NCI-H2227 treated with DMSO at 0.1 percent for 48 hours (cell line): Measurements from ENCODE around the gene GFY.
A peak's percentile ranks its signal among the peaks of the same experiment; 100 is the strongest.

ENCODE experiments used
- DNase-seq: peaks from one replicate; lab custom pipeline; 2025; lab: John Stamatoyannopoulos, UW

The GFY gene

DNA sequence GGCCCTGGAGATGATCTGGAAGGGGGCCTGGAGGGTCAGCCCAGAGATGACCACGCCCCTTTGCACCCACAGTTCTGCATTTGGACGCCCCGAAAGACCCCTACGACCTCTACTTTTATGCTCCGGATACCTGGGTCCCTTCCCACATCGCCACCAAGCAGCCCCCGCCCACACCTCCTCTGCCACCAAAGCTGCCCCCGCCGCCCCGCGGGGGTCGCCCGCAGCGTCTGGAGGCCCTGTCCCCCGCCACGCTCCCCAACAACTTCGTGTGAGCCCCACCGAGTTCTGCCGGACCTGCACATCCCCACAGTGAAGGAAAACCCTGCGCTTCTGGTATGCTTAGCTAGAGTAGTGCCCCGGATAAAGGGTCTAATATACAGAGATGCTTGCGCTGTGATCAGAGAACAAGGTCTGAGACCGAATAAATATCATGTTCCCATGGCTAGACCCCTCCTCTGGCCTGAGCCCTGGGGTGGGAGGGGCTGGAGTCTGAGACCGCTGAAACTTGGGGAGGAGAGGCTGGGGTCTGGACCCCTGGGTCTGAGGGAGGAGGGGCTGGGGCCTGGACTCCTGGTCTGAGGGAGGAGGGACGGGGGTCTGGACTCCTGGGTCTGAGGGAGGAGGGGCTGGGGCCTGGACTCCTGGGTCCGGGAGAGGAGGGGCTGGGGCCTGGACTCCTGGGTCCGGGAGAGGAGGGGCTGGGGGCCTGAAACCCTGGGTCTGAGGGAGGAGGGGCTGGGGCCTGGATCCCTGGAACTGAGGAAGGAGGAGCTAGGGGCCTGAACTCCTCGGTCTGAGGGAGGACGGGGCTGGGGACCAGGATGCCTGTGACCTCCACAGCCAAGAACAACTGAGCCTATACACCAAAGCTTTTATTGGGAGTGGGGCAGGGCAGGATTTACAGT, 3.6 kb downstream of the GFY start:
- no peak for DNase-seq

DNA sequence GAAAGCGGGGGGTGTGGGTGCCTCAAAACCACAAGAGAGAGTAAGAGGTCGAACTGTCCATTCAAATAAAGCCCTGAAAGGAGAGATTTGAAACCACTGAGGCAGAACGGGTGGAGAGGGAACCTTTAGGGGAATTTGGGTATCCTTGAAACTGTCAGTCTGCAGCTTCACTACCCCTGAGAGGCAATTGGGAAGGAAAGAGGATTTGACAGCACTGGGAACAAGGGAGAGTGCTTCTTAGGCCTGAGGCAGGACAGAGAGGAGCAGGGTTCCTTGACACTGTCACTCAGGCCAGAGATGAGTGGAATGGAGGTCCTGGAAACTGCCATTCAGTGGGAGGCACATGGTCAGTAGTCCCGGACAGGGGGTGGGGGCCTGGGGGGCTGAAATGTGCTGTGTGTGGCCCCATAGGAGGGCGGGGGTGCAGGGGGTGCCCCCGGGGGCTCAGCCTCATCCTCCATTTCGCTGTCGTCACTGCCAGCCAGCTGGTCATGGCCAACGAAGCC, 5.0 kb downstream of the GFY start:
- DNase-seq: no peak

DNA sequence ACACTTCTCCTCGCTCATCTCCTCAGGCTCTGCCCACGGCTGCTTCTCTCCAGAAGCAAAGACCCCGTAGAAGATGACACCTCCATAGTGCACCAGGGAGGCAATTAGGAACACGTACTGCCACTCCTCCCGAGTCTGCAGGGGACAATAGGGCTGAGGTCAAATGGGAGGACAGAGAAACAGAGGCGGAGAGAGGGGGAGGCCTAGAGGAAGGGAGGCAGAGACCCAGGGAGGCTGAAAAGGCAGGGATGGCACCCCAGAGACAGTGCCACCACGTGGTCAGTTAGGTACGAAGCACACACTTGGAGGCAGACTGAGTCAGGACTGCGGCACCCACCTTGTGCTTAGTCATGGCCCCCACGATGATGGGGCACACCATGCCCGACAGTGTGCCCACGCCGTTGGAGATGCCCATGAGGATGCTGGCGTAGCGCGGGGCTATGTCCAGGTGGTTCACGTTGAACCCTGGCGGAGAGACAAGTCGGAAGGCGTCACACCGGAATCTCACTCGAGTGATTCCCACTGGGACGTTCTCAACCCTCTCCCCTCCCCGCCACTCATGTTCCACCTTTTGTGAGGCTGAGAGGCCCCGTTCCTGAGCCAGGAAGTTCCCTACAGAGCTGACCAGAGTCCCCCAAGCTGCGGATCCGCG, 5.6 kb downstream of the GFY start:
- DNase-seq: no peak

DNA sequence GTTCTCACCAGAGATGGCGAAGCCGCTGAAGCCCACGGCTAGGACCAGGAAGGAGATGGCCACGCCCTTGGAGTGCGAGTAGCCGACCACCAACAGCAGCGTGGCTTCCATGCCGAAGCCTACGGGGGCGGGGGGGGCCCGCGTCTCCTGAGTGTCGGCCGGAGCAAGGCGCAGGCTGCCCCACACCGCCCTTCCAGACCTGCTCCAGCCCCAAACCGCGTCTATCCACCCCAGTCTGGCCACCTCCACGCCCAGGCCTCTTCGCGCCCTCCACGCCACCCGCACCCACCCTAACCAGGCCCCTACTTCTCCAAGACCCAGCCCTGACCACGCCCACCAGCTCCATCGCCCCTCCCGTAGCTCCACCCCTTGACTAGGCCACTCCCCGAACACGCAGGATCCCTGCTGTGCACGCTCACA, 6.2 kb downstream of the GFY start:
- no peak for DNase-seq

DNA sequence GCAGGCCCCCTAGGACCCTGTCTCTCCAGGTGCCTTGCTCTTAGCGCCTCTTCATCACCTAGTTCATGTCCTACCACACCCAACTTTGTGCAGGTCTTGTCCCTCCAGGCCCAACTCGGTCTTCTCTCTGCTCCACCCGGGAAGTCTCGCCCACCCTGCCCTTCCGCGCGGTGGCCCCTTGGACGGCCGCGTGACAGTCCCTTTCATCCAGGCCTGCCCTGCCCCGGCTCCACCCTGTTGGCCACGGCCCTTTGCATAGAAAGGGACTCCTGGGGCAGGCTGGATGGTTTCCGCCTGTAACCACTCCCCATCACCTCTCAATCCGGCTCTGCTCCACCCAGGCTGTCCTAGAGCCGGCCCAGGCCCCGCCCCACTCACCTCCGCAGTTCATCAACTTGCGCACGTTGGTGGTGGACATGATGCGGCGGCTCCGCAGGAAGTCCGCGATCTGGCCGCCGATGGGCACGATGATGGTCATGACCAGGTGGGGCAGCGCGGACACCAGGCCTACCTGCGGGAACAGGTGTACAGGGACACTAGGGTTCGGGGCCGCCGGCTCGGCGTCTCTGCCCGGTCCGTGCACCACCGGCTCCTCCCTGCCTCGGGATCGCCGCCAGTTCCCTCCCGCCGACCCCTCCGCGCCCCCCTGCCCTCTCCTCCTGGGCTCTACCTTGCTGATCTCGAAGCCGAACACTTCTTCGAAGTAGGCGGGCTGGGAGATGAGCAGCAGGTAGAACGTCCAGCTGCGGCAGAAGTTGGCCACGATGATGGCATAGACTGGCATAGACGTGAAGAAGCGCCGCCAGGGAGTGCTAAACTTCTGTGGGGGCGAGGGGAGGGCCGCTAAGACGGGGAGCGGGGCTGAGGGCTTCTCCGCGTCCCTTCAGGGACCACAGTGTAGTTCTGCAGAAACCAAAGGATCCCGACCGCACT, 7.2 kb downstream of the GFY start:
- DNase-seq: no peak

- DNase-seq: no peak
Measured at GRCh38 chr19:49433240-49433901, 8.2 kb downstream of the GFY start.

GRCh38 chr19:49434907-49435583, 9.9 kb downstream of the GFY start:
- no peak for DNase-seq

DNA sequence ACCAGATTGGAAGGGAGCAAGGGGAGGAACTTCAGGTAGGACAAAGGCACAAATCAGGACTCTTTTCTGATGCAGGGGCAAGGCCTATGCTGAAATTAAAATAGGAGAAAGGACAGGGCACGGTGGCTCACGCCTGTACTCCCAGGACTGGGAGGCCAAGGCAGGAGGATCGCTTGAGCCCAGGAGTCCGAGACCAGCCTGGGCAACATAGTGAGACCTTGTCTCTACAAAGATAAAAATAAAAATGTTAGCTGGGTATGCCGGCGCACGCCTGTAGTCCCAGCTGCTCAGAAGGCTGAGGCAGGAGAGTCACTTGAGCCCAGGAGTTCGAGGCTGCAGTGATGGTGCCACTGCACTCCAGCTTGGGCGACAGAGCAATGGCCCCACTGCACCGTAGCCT, 10.5 kb downstream of the GFY start:
- no peak for DNase-seq

- DNase-seq: no peak
Measured at GRCh38 chr19:49436381-49437017, 11.3 kb downstream of the GFY start.

DNA sequence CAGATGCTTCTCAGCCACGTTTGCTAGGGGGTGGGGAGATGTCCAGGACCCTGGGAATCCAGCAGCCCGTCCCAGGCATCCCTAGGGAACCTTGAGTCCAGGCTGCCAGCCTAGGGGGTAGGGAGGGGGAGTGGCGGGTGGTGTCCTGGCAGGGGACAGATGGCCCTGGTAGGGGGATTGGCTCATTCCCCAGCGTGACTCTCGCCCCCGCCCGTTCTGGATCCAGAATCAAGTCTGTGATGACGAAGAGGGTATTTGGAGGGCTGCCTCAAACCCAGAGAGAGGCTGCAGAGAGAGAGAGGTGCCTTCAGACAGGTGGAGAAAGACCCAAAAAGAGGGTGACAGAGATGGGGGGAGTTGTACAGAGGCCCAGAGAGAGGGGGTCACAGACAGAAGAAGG, 12.0 kb downstream of the GFY start:
- DNase-seq: no peak

- no peak for DNase-seq
Measured at GRCh38 chr19:49438261-49438660, 13.1 kb downstream of the GFY start.

DNA sequence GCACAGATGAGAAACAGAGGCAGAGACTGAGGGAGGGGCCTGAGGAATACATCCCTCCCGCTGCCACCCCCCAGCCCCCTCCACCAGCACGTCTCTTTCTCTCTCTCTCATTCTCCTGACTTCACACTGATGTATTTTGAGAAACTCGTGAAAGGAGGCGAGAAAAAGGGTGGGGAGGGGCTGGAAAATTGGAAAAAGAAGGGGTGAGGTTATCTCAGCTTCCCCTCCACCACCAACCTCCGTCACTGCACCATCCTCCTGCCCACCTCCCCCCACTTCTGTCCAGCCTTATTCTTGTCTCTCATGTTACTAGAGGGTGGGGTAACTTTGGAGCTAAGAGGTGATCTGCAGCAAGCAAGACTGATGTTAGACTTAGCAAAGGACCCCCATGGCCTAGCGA, 14.6 kb downstream of the GFY start:
- no peak for DNase-seq

DNA sequence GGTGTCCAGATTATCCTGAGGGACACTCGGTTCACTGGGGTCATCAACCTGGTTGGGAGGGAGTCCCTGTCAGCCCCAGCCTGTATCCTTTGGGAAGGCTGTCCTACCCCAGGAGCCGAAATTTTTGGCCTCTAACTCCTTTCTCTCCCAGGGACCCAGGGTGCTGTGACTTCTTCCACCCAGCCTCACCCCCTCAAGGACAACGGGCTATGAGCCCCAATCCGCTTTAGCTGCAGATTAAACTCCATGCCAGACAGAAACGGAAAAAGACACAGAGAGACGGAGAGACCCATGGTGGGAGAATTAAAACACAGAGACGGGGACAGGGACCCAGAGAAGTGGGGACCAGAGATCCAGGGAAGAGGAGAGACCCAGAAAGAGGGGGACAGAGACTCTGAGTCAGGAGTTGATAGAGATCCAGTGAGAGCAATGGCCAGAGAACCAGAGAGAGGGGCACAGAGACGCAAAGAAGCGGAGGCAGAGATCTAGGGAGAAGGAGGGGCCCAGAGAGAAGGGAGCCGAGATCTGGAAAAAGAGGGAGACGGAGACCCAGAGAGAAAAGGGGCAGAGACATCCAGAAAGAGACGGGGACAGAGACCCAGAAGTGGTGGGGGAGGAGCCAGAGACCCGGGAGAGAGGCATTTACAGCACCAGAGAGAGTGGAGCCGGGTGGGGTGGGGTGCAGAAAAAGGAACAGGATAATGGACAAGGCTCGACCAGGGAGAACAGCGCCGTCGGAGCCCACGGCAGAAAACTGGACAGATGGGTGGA, 15.4 kb downstream of the GFY start:
- no peak for DNase-seq

GRCh38 chr19:49441210-49441959, 16.2 kb downstream of the GFY start, which contains the start of gene SLC17A7:
TSS of gene SLC17A7 (minus strand) at chr19:49441527. CDS start at chr19:49441379, 148 bp downstream.
- peak; percentile 20 for DNase-seq

GRCh38 chr19:49441960-49442350, 16.8 kb downstream of the GFY start:
- no peak for DNase-seq

DNA sequence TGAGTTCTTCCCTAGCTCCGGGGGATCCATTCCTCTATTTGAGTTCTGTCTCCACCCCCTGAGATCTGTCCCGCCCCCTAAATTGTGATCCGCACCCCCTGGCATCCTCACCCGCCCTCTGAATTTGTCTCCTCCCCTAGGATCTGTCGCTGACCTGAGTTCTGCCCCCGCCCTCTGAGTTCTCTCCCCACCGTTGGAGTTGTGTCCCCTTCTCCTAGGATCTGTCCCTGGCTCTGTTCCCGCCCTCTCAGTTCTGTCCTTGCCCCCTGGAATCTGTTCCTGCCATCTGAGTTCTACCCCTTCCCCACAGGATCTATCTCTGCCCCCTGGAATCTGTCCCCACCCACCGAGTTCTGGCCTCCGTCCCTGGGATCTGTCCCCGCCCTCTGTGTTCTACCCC, 17.2 kb downstream of the GFY start:
- no peak for DNase-seq

- DNase-seq: peak; percentile 48
Measured at GRCh38 chr19:49442771-49443365, 17.7 kb downstream of the GFY start.

DNA sequence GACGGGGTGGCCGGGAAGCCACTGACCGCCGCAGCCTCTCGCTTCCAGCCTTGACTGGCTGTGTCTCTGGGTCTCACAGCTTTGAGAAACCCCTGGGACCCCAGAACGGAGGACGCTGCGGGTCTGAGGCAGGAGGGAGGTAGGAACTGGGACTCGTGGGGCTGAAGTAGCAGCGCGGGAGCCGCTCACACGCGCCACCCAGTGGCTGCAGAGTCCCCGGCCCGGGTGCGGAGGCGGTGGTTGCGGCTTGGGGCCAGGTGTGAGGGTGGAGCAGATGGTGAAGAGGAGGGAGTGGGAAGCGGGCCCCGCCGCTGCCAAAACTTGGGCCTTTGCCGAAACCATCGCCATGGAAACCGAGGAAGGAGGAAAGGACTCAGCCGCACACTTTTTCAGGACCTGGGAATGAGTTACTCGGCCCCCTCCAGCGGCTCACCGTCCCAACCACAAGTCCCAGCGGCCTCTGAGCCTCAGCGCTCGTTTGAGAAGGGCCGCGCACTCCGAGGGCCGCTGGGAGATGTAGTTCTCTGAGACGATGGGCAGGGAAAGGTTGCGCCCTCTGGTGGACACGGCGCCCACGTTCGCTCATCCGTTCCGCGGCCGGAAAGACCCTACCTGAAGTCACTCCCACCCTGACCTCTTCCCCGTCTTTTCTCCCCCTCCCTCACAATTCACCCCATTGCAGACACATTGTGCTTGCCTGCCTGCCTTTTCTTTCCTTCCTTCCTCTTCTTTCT, 18.3 kb downstream of the GFY start:
- DNase-seq: peak; percentile 83
